A549 treated with RU486 at 1 μM for 4 hours (cell line): ENCODE measurements around the gene PRICKLE1. TPM values are rescaled to one million over a fixed set of nuclear protein-coding genes. Genes with fewer than 3 reads are reported as not detected.

Experiments used
- total RNA-seq: library from RNA; stranded (reverse); fragments of 200-300 nt; extraction: Qiagen RNA extraction; gene quantifications from 5 replicates; pipeline ENCODE4 v1.2.3, GENCODE V29; 2022; ENCODE audit warnings: low read depth

Gene PRICKLE1
- total RNA-seq, result 0.73 to 0.97 TPM (median 0.81 TPM) in 5 replicates

GRCh38 chr12:42589465-42590329, at the start of gene PRICKLE1:
TSS of gene PRICKLE1 (minus strand) at chr12:42589746. CDS start at chr12:42472516, 117,230 bp downstream.

